Astrocyte (in vitro differentiated cells and primary cell): ENCODE results near the gene SHOC2.

Experiments used
- CTCF ChIP-seq: IDR thresholded peaks from 2 replicates; pipeline ENCODE4 v1.5.1; 2011; ENCODE audit warnings: low read depth, mild to moderate bottlenecking, inconsistent platforms, low read length, moderate library complexity; ENCODE audit not compliant: insufficient read depth
- EZH2 ChIP-seq: IDR thresholded peaks from 2 replicates; pipeline ENCODE4 v1.6.1; 2012; ENCODE audit warnings: mild to moderate bottlenecking, low read length, inconsistent platforms; ENCODE audit not compliant: insufficient read depth

- TF ChIP-seq CTCF (no peak), EZH2 (no peak)
These were observed 38.2 kb upstream of the SHOC2 start for GRCh38 chr10:110881247-110881646.
